GM10248 (cell line): ENCODE results near the gene CACNA2D3.

Experiments
- CTCF ChIA-PET: fragments of 300-600 bp; sonication (Branson Sonifier 250); formaldehyde crosslinking; extraction: SDS; loops from one replicate; lab custom pipeline; 2021; ENCODE audit warnings: antibody characterized with exemption; lab: Yijun Ruan, JAX
- POLR2A ChIA-PET: fragments of 350-650 bp; sonication (Branson Sonifier 250); formaldehyde crosslinking; extraction: SDS; loops from one replicate; lab custom pipeline; 2020; ENCODE audit warnings: antibody characterized with exemption; lab: Yijun Ruan, JAX
- DNase-seq: peaks from one replicate; pipeline ENCODE4 v3.0.0; 2012; ENCODE audit errors: extremely low spot score
- CTCF ChIP-seq: IDR thresholded peaks from 2 replicates; pipeline ENCODE4 v1.5.1; 2012; ENCODE audit warnings: mild to moderate bottlenecking, low read depth; ENCODE audit errors: extremely low read depth, missing control alignments, control extremely low read depth

The CACNA2D3 gene

GRCh38 chr3:54817628-54818027 is 695.3 kb downstream of the CACNA2D3 start:
- CTCF ChIA-PET, result interaction anchor here (1.5 kb wide), 1 partner anchor 12 kb away, joined by 4 read pairs; no protein-coding TSS in a partner anchor
- TF ChIP-seq CTCF, result no peak
- no peak for DNase-seq

GRCh38 chr3:54818486-54818885 is 696.1 kb downstream of the CACNA2D3 start:
- POLR2A ChIA-PET, result no interaction called here
- TF ChIP-seq CTCF, result no peak
- CTCF ChIA-PET, result no interaction called here
- DNase-seq, result no peak

More at GRCh38 chr3:54817628-54818027, 695.3 kb downstream of the CACNA2D3 start:
- POLR2A ChIA-PET, result no interaction called here

GRCh38 chr3:54818942-54819341 is 696.6 kb downstream of the CACNA2D3 start:
- TF ChIP-seq CTCF, result no peak
- ChIA-PET POLR2A (no interaction called here), CTCF (no interaction called here)
- no peak for DNase-seq

GRCh38 chr3:54819946-54820345 is 697.6 kb downstream of the CACNA2D3 start:
- DNase-seq, result no peak
- ChIA-PET CTCF (no interaction called here), POLR2A (no interaction called here)
- no peak for TF ChIP-seq CTCF

GRCh38 chr3:54822206-54822605 is 699.9 kb downstream of the CACNA2D3 start:
- TF ChIP-seq CTCF, result no peak
- no peak for DNase-seq
- CTCF ChIA-PET, result no interaction called here
- POLR2A ChIA-PET, result no interaction called here

GRCh38 chr3:54826251-54826691 is 703.9 kb downstream of the CACNA2D3 start:
- no peak for DNase-seq

More at GRCh38 chr3:54826251-54826691, 703.9 kb downstream of the CACNA2D3 start:
- no peak for TF ChIP-seq CTCF
- ChIA-PET POLR2A (no interaction called here), CTCF (no interaction called here)
